ENCODE data around the gene FILIP1L.

The FILIP1L gene

DNA sequence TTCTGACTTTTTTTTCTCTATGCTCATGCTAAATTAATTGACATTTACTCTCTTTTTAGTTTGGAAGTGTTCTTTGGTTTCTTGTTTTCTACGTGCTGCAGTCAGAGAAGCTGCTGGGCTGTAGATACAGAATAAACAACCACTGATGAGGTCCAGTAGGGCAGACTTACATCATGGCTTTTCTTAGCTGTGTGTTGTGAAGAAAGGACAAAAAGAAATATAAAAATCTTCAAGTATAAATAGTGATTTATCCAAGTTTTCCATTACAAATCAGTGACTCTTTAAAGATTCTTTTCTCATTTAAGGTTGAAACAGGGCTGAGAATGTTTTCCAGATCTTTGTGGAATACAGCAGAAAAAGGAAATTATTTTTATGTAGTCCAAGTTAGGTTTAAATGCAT, 174.4 kb downstream of the FILIP1L start:
- no peak for TF ChIP-seq GATA2 (IDR thresholded peaks at IDR 0.05; ENCODE audit: low read depth, low read length)
- TF ChIP-seq GATA3 (IDR thresholded peaks at IDR 0.05; ENCODE audit: low read depth, low read length) = no peak

DNA sequence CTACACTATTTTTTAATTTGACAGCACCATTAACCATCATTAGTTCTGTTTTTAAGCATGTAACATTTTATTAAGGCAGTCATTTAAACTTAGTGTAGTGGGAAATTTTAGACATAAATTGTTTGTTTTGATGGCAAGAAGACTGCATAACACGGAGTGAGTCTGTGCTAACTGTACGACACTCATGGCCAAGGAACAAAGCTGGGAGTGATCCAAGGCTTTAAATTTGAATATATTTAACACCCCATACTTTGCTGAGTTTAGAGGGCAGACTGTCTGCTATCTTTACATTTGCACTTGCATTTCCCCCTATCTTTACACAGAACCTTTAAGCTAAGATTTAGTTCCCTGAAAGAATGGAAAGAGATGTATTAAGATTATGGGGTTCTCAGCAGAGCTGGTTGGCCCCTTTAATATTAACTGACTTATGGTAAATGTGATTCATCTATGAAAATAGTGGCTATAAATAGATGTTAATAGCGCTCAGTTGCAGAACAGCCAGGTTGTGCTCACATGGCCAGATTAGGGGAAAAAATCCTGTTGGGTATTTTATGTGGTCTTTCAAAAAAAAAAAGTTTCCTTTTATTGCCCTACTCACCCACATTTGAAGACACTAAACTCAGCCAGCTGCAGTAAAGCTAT, 175.9 kb downstream of the FILIP1L start:
- TF ChIP-seq GATA3 (IDR thresholded peaks at IDR 0.05; ENCODE audit: low read depth, low read length) (no peak), GATA2 (IDR thresholded peaks at IDR 0.05; ENCODE audit: low read depth, low read length) (no peak)

DNA sequence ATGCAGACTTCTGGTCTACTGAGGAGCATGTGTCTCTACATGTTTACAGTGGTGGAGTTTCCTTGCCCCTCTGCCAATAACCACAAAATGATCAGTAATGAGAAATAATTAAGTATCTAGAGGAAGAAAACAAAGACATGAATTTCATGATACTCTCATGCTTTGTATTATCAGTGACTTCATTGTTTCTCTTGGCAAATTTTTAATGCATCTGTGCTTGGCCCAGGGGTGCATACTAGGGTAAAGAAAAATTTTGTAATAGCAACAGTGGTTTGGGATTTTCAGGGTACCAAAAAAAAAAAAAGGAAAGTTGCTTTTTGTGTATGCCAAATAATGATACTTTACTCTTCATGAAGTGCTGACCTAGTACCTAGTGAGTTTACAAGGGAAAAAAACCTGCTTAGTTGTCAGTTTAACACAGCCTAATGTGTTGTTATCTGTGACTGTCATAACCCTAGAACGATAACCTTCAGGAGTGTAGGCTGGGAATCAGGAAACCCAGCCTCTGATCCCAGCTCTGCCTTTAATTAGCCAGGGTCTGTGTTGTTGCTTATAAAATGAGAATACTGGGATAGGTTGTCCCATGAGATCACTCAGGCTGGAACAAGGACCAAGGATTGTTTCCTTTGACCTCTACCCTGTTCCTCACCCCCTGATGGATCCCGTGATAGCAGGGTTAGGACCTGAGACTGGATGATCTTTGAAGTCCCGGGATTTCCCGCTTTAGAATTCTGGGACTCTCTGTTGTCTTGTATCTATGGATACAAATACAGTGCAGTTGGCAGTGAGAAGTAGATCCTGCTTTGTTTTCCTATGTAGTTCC, 179.1 kb downstream of the FILIP1L start:
- no peak for TF ChIP-seq GATA3 (IDR thresholded peaks at IDR 0.05; ENCODE audit: low read depth, low read length)
- no peak for TF ChIP-seq GATA2 (IDR thresholded peaks at IDR 0.05; ENCODE audit: low read depth, low read length)

DNA sequence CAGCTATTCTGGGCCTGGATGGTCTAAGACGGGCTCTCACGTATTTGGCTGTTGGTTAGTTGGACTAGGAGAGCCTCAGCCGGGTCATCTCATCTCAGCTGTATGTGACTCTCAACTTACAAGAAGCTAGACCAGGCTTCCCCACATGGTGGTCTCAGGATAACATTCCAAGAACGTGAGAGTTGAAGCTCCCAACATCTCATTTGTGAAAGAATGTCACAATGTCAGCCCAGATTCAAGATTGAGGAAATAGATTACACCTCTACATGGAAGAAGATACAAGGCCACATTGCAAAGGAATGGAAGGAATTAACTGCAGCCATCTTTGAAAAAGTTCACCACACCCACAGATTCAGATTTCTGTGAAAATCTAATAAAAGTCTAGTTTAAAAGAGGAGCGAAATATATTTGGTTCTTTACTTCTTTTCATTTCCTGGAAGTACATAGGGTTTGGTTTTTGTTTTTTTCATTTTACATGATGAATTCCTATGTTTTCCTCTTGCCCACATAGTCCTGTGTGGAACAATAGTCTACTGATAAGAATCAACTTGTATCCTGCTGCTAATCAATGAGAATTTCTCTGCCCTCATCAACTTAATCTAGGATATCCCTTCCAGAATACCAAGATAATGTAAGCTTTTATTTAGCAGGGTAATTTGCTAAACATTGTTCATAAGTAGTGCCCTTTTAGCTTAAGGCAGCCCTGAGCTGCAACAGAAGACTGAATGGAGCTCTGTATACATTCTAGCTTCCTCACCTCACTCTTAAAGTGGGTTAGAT, 180.1 kb downstream of the FILIP1L start:
- TF ChIP-seq GATA3 (IDR thresholded peaks at IDR 0.05; ENCODE audit: low read depth, low read length) (no peak), GATA2 (IDR thresholded peaks at IDR 0.05; ENCODE audit: low read depth, low read length) (no peak)

DNA sequence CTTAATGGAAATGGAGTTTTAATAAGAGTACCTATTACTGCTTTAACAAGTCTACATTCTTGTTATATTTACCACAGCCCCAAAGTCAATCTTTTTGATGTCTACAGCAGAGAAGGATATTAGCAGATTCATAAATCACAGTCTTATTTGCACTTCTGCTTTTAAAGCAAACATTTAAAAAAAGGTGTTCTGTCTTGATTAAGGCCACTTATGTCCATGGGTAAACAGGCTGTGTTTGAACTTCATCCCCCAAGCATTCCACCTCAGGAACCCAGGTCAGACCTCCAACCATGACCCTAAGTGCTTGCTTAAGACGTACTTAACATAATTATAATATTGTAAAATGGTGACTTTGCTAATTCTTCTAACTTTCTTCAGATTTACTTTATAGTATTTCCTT, 183.2 kb downstream of the FILIP1L start:
- no peak for TF ChIP-seq GATA3 (IDR thresholded peaks at IDR 0.05; ENCODE audit: low read depth, low read length)
- TF ChIP-seq GATA2 (IDR thresholded peaks at IDR 0.05; ENCODE audit: low read depth, low read length) = no peak

DNA sequence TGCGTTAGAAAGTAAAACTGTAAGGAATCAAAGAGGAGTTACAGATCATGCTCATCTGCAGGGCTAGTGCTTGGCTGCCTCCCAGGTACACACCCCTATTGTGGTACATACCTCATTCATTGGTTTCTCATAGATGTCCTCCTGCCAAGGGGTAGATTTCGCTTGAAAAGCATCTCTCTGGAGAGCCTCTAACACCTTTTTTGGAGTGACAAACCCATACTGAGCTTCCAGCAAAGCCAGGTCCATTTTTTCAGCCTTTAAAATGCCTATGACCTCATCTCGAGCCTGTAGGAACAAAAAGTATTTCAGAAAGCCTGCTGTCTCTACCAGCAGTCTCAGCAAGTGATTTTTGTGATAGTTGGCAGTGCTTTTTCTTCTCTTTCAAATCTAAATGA, 184.6 kb downstream of the FILIP1L start:
- TF ChIP-seq GATA3 (IDR thresholded peaks at IDR 0.05; ENCODE audit: low read depth, low read length) = no peak
- TF ChIP-seq GATA2 (IDR thresholded peaks at IDR 0.05; ENCODE audit: low read depth, low read length) = no peak

DNA sequence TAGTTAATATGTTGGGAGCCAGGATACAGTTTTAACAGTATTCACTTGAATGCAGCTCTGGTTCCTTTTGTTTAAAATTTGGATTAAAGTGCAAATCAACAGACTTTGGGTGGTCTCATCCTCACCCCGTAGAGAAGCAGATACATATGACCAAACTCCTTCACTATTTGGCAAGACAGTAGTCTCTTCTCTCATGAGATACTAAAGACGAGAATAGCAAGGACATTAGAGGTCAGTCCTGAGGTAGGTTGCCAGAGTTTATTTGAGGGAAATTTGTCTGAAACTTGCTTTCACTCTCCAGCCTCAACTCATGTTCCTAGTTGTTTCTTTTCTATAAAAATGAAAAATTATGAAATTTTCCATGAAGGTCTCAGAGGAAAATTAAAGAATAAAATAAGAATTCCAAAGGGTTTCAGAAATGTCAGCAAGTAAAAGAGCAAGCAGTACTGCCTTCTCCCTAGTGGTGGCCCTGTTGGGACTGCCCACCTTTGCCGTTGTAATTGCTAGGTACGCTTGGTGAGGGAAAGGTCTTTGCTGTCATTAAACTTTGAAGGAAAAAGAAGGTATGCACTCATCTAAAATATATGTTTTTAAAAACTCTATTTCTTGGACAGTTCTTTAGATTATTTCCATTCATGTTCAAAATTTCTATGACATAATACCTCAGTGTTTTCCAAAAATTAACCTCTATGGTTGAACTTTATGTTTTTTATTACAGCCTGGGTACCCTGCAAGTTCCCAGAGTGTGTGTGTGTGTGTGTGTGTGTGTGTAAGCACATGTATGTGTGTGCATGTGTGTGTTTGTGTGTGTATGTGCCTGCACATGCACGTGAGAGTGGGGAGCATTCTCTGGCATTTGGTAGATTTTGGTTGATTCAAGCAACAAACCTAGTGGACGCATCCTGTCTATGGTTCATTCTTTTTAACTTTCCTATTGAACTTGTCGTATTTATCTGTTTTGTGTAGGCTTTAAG, 185.2 kb downstream of the FILIP1L start:
- TF ChIP-seq GATA3 (IDR thresholded peaks at IDR 0.05; ENCODE audit: low read depth, low read length) (no peak), GATA2 (IDR thresholded peaks at IDR 0.05; ENCODE audit: low read depth, low read length) (no peak)

DNA sequence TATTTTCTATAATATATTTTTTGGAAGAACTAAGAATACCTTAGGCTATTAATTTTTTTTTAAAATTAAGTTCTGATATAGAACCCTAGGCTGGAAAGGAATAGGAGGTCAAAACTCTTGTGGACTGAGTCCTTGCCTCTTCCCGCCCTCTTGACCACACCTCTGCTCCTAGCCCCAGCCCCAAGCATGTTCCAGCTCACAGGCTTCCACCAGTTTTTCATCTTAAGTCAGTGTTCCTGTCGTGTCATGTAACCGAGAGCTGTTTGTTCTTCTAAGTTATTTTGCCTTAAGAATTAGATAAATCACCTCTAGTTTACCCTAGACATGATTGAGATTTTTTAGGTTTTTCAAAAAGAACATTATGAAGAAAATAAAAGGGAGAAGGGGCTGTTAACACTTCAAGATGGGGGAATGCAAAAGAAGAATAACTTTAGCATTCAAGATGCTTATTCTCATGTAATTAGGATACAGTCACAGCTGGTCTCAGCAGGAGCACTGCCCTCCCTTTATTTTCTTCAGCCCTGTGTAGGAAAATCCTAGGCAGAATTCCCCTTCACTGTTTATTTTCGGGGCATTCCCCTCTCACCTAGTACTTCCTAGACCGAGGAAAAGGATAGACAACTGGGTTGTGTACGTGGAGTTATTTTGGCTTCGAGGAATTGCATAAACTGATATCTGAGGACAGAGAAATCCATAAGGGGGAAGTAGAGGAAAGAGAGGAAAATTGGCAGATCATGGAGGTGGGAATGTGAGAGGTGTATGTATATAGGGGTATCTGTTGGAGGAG, 186.4 kb downstream of the FILIP1L start:
- TF ChIP-seq GATA2 (IDR thresholded peaks at IDR 0.05; ENCODE audit: low read depth, low read length) (no peak), GATA3 (IDR thresholded peaks at IDR 0.05; ENCODE audit: low read depth, low read length) (no peak)

DNA sequence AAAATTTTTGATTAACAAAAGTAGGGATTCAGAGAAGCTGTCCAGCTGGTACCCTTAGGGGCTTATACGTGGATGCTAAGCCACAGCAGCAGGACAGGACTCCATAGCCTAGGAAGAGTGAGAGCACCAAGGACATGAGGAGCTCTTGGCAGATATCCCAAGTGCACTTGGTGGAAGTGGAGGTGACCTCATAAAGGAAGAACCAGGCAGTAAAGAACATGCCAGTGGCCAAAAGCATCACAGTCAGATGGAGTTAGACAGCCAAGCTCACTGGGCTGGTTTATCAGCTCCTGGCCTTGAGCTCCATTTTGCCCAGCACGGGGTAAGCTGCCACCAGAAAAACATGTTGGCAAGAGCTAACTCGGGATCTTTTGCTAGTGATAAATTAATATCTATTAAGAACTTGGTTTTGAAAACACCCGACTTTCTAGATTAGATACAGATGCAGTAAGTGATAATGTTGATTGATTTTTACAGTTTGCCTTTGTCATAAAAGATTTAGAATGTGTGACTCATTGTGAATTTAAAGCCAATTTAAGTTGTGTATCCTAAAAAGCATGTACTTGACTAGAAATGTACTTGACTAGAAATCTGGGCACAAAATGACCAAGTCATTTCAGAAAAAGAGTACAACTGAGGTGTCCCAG, 188.6 kb downstream of the FILIP1L start:
- no peak for TF ChIP-seq GATA2 (IDR thresholded peaks at IDR 0.05; ENCODE audit: low read depth, low read length)
- TF ChIP-seq GATA3 (IDR thresholded peaks at IDR 0.05; ENCODE audit: low read depth, low read length) = no peak

DNA sequence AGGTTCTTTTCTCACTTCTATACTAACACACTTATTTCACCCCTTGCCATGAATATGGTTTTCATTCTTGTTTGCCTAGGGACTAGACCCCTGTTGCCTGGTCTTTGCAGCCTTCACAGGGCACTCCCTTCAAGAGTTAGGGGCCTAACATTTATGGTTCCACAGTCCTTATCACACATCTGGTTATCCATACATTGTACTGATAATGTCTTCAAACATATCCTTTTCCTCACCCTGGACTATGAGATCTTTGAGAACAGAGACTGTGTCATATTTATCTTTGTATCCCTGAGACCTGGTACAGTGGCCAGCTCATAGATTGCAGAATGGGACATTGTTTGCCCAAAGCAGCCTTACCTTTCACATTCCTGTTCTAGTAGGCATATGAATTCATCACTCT, 190.4 kb downstream of the FILIP1L start:
- TF ChIP-seq GATA2 (IDR thresholded peaks at IDR 0.05; ENCODE audit: low read depth, low read length) (no peak), GATA3 (IDR thresholded peaks at IDR 0.05; ENCODE audit: low read depth, low read length) (no peak)

DNA sequence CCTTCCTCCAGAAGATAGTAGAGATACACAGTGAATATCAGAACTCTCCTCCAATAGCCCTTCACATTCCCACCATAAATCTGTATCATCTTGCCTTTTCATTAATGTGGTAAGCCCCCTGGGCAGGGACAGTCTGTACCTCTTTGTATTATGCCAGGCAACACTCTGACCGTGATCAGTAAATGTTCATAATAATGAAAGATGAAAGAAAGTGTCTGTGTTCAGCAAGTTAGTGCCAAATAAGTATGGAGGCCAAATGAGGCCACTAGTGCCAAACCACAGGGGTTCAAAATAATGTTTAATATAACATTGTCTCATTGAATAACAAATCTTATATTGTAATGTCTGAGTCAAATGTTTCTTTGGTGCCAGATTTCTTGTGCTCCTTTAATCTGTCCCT, 192.3 kb downstream of the FILIP1L start:
- no peak for TF ChIP-seq GATA2 (IDR thresholded peaks at IDR 0.05; ENCODE audit: low read depth, low read length)
- TF ChIP-seq GATA3 (IDR thresholded peaks at IDR 0.05; ENCODE audit: low read depth, low read length) = no peak

DNA sequence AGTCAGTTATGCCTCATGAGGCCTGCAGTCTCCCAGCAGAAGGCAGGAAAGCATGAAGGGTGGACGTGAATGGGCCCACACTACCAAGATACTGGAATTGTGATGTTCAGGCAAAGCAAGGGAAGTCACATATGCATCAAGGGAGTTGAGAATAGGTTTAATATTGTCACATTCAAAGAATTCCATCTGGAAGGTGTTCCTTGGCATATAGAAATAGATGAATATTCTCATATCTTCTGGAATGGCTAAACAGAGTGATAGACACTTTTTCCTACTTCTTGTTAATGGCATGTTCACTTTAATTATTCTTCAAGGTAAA, 193.0 kb downstream of the FILIP1L start:
- no peak for TF ChIP-seq GATA2 (IDR thresholded peaks at IDR 0.05; ENCODE audit: low read depth, low read length)
- TF ChIP-seq GATA3 (IDR thresholded peaks at IDR 0.05; ENCODE audit: low read depth, low read length) = no peak

Measured in SH-SY5Y (cell line).